K562 (cell line): ENCODE data around the gene ITPR3. TPM values are rescaled to one million over a fixed set of nuclear protein-coding genes. Genes with fewer than 3 reads are reported as not detected.

Source experiments
- ATAC-seq: fragments of 200-7000 bp; cut with Tn5 transposase; 3 replicates; pipeline ENCODE4 v1.9.1; 2020; ENCODE audit warnings: moderate library complexity
- BruUV-seq: library from RNA; stranded (reverse); fragments of 400-500 nt; replicated peaks from 2 replicates; lab custom pipeline; 2021; lab: Mats Ljungman, UMichigan
- CTCF ChIA-PET: fragments of 300-600 bp; formaldehyde crosslinking; extraction: SDS; loops from one replicate; lab custom pipeline; 2021; ENCODE audit warnings: low intra/inter-chr PET ratio; lab: Yijun Ruan, JAX
- POLR2A ChIA-PET: fragments of 300-600, 350-650 bp; sonication (Branson Sonifier 250); formaldehyde crosslinking; extraction: SDS; loops from one replicate; lab custom pipeline; 2021; ENCODE audit warnings: antibody characterized with exemption, inconsistent platforms; lab: Yijun Ruan, JAX
- DNase-seq, 4 experiments: peaks; one replicate each; pipeline versions ENCODE4 v3.0.0 to v3.0.0-alpha.2; 2011 to 2018; ENCODE audit warnings: low spot score in 3 of 4, mixed read lengths in 3 of 4; ENCODE audit errors: extremely low read depth in 1 of 4
- FAIRE-seq: peaks from 2 replicates; lab custom pipeline; 2011; peaks lifted over from hg19 to GRCh38; lab: Jason Lieb, UNC
- H2AFZ ChIP-seq: 2 replicates; pipeline ENCODE4 v1.6.0; 2011; ENCODE audit warnings: low read depth, low read length, control low read depth, inconsistent platforms
- H3K27ac ChIP-seq: fragments of 200-600 bp; 3 replicates; pipeline ENCODE4 v1.8.0; 2011; ENCODE audit warnings: low read depth, mild to moderate bottlenecking, control low read depth, inconsistent platforms, low read length, moderate library complexity, mixed read lengths; ENCODE audit errors: extremely low read depth
- H3K27me3 ChIP-seq, 2 experiments: fragments of 300-600 bp in 1 of 2; 2 replicates in 1 of 2; 3 replicates in 1 of 2; pipeline versions ENCODE4 v1.6.0 to v1.8.0; 2011; ENCODE audit warnings: inconsistent platforms in 2 of 2, low read length in 2 of 2, mild to moderate bottlenecking in 1 of 2, mixed read lengths in 1 of 2, moderate library complexity in 1 of 2; ENCODE audit not compliant: control insufficient read depth in 2 of 2, insufficient read depth in 2 of 2
- H3K36me3 ChIP-seq: fragments of 300-600 bp; 3 replicates; pipeline ENCODE4 v1.8.0; 2011; ENCODE audit warnings: mild to moderate bottlenecking, low read length, inconsistent platforms; ENCODE audit not compliant: control insufficient read depth, insufficient read depth
- H3K4me1 ChIP-seq, 2 experiments: fragments of 200-600 bp in 1 of 2; replicated peaks in 1 of 2; 2 replicates in 1 of 2; 3 replicates in 1 of 2; pipeline versions ENCODE4 v1.5.1 to v1.8.0; 2011; ENCODE audit warnings: inconsistent platforms in 2 of 2, low read length in 2 of 2, mild to moderate bottlenecking in 1 of 2, mixed read lengths in 1 of 2, moderate library complexity in 1 of 2; ENCODE audit not compliant: control insufficient read depth in 2 of 2, insufficient read depth in 2 of 2
- H3K4me2 ChIP-seq: 2 replicates; pipeline ENCODE4 v1.6.1; 2011; ENCODE audit warnings: low read length, control low read depth, inconsistent platforms, mixed read lengths; ENCODE audit not compliant: insufficient read depth
- H3K4me3 ChIP-seq: fragments of 200-600 bp; sonication (generic), shearing (Covaris generic); 2 replicates; pipeline ENCODE4 v1.5.1; 2016; ENCODE audit warnings: control low read depth, inconsistent platforms
- H3K79me2 ChIP-seq: fragments of 200-600 bp; 3 replicates; pipeline ENCODE4 v1.8.0; 2011; ENCODE audit warnings: low read length, inconsistent platforms; ENCODE audit not compliant: control insufficient read depth, insufficient read depth
- H3K9ac ChIP-seq, 2 experiments: 2 replicates each; pipeline versions ENCODE4 v1.6.0 to v1.6.1; 2011; ENCODE audit warnings: low read depth in 2 of 2, low read length in 2 of 2, control low read depth in 1 of 2, inconsistent platforms in 1 of 2, mild to moderate bottlenecking in 1 of 2, mixed read lengths in 1 of 2; ENCODE audit not compliant: insufficient read depth in 1 of 2
- H3K9me1 ChIP-seq: one replicate; pipeline ENCODE4 v1.6.0; 2011; ENCODE audit warnings: inconsistent platforms, mild to moderate bottlenecking, low read length, moderate library complexity; ENCODE audit not compliant: control insufficient read depth, insufficient read depth
- H3K9me3 ChIP-seq: replicated peaks from 2 replicates; pipeline ENCODE4 v1.5.1; 2011; ENCODE audit warnings: low read depth, low read length, inconsistent platforms; ENCODE audit not compliant: control insufficient read depth, insufficient read depth
- H4K20me1 ChIP-seq: replicated peaks from 2 replicates; pipeline ENCODE4 v1.6.1; 2011; ENCODE audit warnings: low read length, inconsistent platforms, mixed read lengths; ENCODE audit not compliant: control insufficient read depth, insufficient read depth
- BMI1 ChIP-seq: fragments of 150-350 bp; IDR thresholded peaks from 2 replicates; pipeline ENCODE4 v1.6.1; 2014; ENCODE audit warnings: low read length
- CHD1 ChIP-seq: fragments of 200-600 bp; sonication (generic); IDR thresholded peaks from one replicate; pipeline ENCODE4 v1.6.1; 2012; ENCODE audit warnings: mild to moderate bottlenecking, moderate library complexity, low read length, inconsistent platforms
- CXXC5 ChIP-seq: fragments of 250-450 bp; sonication (Bioruptor Pico); IDR thresholded peaks from 2 replicates; pipeline ENCODE4 v1.8.0; 2022; ENCODE audit warnings: inconsistent platforms, mild to moderate bottlenecking, moderate library complexity
- ELF1 ChIP-seq: fragments of 200-800 bp; sonication (Bioruptor generic); IDR thresholded peaks from 2 replicates; pipeline ENCODE4 v1.6.1; 2016; ENCODE audit warnings: missing genetic modification characterization, missing compliant biosample characterization
- MEF2A ChIP-seq: IDR thresholded peaks from 2 replicates; pipeline ENCODE4 v1.6.1; 2011; ENCODE audit warnings: low read depth, mild to moderate bottlenecking, low read length, moderate library complexity; ENCODE audit not compliant: control insufficient read depth
- MYNN ChIP-seq, 2 experiments: sonication (generic); formaldehyde crosslinking in 1 of 2; IDR thresholded peaks; 2 replicates each; pipeline versions ENCODE4 v1.5.0 to v1.6.1; 2016 to 2020; ENCODE audit warnings: antibody characterized with exemption in 1 of 2, missing genetic modification reagents in 1 of 2
- NR2F6 ChIP-seq: fragments of 450-650 bp; formaldehyde crosslinking; IDR thresholded peaks from 2 replicates; pipeline ENCODE4 v1.4.0; 2020; ENCODE audit warnings: mild to moderate bottlenecking
- NRF1 ChIP-seq, 2 experiments: fragments of 450-650 bp; IDR thresholded peaks in 1 of 2; conservative IDR thresholded peaks in 1 of 2; 2 replicates each; pipeline ENCODE4 v1.6.1; 2014; ENCODE audit warnings: mild to moderate bottlenecking in 2 of 2
- POLR3A ChIP-seq: IDR thresholded peaks from 2 replicates; pipeline ENCODE4 v1.6.1; 2011; ENCODE audit warnings: borderline replicate concordance, mild to moderate bottlenecking, moderate library complexity; ENCODE audit not compliant: insufficient read length, insufficient read depth; ENCODE audit errors: extremely low read depth
- PTRF ChIP-seq: fragments of 450-650 bp; IDR thresholded peaks from 2 replicates; pipeline ENCODE4 v1.6.1; 2016; ENCODE audit warnings: mild to moderate bottlenecking, missing genetic modification characterization, missing compliant biosample characterization
- RB1 ChIP-seq: fragments of 450-650 bp; IDR thresholded peaks from 2 replicates; pipeline ENCODE4 v1.6.1; 2017; ENCODE audit warnings: low read depth, mild to moderate bottlenecking
- RBM15 ChIP-seq: fragments of 200-400 bp; formaldehyde crosslinking; IDR thresholded peaks from 2 replicates; pipeline ENCODE4 v1.6.1; 2018; ENCODE audit warnings: mild to moderate bottlenecking, low read length, moderate library complexity; ENCODE audit not compliant: insufficient read depth
- SMARCA4 ChIP-seq: fragments of 450-650 bp; IDR thresholded peaks from 2 replicates; pipeline ENCODE4 v1.6.1; 2016
- SMC3 ChIP-seq: conservative IDR thresholded peaks from 2 replicates; pipeline ENCODE4 v1.6.1; 2011; ENCODE audit warnings: low read depth, low read length, improper control_type of control experiment; ENCODE audit not compliant: insufficient read depth
- SREBF2 ChIP-seq: sonication (generic); formaldehyde crosslinking; IDR thresholded peaks from 2 replicates; pipeline ENCODE4 v1.4.0; 2020; ENCODE audit warnings: mild to moderate bottlenecking, missing genetic modification reagents
- TOE1 ChIP-seq, 2 experiments: fragments of 450-650 bp in 1 of 2; sonication (generic) in 1 of 2; formaldehyde crosslinking in 1 of 2; IDR thresholded peaks; 2 replicates each; pipeline versions ENCODE4 v1.7.1 to v1.8.0; 2016 to 2022; ENCODE audit warnings: borderline replicate concordance in 2 of 2, mild to moderate bottlenecking in 2 of 2, antibody characterized with exemption in 1 of 2, inconsistent platforms in 1 of 2, low read depth in 1 of 2, missing genetic modification reagents in 1 of 2, moderate library complexity in 1 of 2
- WGBS: fragments of 100-300 bp; shearing (Covaris generic); methylation state at CpG from one replicate; pipeline ENCODE4 v1.1.6; 2016; ENCODE audit warnings: low coverage, mixed read lengths; ENCODE audit not compliant: insufficient coverage; ENCODE audit errors: missing lambda C conversion rate; 5-methylcytosine and 5-hydroxymethylcytosine counted together
- in situ Hi-C: fragments of 300-500 bp; cut with MboI; formaldehyde crosslinking; loops from 4 replicates; pipeline ENCODE4 v1.15.0; 2018; ENCODE audit warnings: inconsistent platforms, mixed read lengths
- intact Hi-C: fragments of 100-400 bp; cut with micrococcal nuclease; formaldehyde crosslinking; loops from 2 replicates; pipeline ENCODE4 v1.14.2; 2022
- polyA plus RNA-seq, 8 experiments: library from polyadenylated mRNA; depleted of rRNA in 4 of 8; stranded (reverse) in 5 of 8; unstranded in 3 of 8; fragments of >200 nt; fragmentation: Nextera tagmentation in 2 of 8; fragmentation: Illumina TruSeq in 1 of 8; extraction: Ambion mirVana in 2 of 8; extraction: Trizol in 1 of 8; gene quantifications; 2 replicates each; pipeline versions ENCODE4 v1.2.1 to v1.2.3, GENCODE V29; 2011 to 2014; ENCODE audit warnings: inconsistent platforms in 1 of 8, missing spikeins in 1 of 8
- total RNA-seq, 7 experiments: library from RNA; depleted of rRNA in 6 of 7; stranded (reverse); fragments of >200 nt in 6 of 7; fragmentation: Illumina TruSeq in 2 of 7; extraction: Trizol in 2 of 7; gene quantifications; 2 replicates each; pipeline versions ENCODE4 v1.2.1 to v1.2.3, GENCODE V29; 2011 to 2021; ENCODE audit warnings: low replicate concordance in 1 of 7
- TF ChIP-seq, protein P1 (sequence below): fragments of 450-650 bp; IDR thresholded peaks from 2 replicates; pipeline ENCODE4 v1.6.1; 2016; ENCODE audit warnings: antibody characterized with exemption
- TF ChIP-seq, protein P2 (sequence below): fragments of 450-650 bp; conservative IDR thresholded peaks from 2 replicates; pipeline ENCODE4 v1.6.1; 2016; ENCODE audit warnings: missing genetic modification characterization, low read depth, mild to moderate bottlenecking, control low read depth, missing compliant biosample characterization

The ITPR3 gene
- total and polyA plus RNA-seq, 9 of the 15 experiments (the other 6 are each of a cell fraction or from before 2014, with no cell fraction given), result 0.39 to 35.7 (median 13.2) TPM

DNA sequence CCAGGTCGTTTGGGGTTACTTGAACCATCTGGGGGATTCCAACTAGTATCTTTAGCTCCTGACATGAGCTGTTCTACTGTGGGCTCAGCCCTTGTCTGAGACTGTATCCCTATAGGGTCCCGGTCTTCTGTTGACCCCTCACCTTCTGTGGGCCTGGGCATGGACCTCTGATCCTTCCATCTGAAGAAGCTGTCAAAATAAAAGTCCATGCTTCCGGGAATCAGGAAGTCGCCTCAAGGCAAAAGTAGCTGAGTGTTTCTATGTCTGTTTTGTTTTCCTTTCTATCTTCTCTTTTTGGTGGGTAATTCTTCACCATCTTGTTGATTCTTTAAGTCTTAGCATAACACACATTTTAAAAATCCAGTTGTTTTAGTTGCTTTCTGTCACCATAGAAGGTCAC is 30.3 kb downstream of the ITPR3 start:
- WGBS, result 44% methylated on average over 4 of the region's 4 CpGs
- FAIRE-seq, result peak; percentile 55
- no TSS peak for BruUV-seq
- TF ChIP-seq POLR3A (no peak), NRF1 (conservative IDR thresholded peaks at IDR 0.05 in 1 of 2, IDR thresholded peaks at IDR 0.05 in 1 of 2) (no peak), MYNN (IDR thresholded peaks at IDR 0.05) (peak; percentile 99), MYNN (CRISPR knock-in tag; IDR thresholded peaks at IDR 0.05) (peak; percentile 86), SMARCA4 (no peak), NR2F6 (no peak), SMC3 (no peak), SREBF2 (CRISPR knock-in tag) (no peak), BMI1 (no peak), CXXC5 (CRISPR knock-in tag) (no peak), PTRF (tag) (no peak), RB1 (no peak), RBM15 (no peak), CHD1 (no peak), ELF1 (tag) (0 out of 2 replicates have a peak, but pooled peaks have one; percentile 26), MEF2A (no peak), TOE1 (IDR thresholded peaks at IDR 0.05; ENCODE audit: borderline replicate concordance) (no peak), TOE1 (CRISPR knock-in tag; IDR thresholded peaks at IDR 0.05; ENCODE audit: borderline replicate concordance, low read depth) (no peak)
- TF ChIP-seq, protein P1, sequence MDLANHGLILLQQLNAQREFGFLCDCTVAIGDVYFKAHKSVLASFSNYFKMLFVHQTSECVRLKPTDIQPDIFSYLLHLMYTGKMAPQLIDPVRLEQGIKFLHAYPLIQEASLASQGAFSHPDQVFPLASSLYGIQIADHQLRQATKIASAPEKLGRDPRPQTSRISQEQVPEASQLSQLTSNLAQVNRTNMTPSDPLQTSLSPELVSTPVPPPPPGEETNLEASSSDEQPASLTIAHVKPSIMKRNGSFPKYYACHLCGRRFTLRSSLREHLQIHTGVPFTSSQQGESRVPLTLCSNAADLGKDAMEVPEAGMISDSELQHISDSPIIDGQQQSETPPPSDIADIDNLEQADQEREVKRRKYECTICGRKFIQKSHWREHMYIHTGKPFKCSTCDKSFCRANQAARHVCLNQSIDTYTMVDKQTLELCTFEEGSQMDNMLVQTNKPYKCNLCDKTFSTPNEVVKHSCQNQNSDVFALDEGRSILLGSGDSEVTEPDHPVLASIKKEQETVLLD, result no peak
- TF ChIP-seq, protein P2, sequence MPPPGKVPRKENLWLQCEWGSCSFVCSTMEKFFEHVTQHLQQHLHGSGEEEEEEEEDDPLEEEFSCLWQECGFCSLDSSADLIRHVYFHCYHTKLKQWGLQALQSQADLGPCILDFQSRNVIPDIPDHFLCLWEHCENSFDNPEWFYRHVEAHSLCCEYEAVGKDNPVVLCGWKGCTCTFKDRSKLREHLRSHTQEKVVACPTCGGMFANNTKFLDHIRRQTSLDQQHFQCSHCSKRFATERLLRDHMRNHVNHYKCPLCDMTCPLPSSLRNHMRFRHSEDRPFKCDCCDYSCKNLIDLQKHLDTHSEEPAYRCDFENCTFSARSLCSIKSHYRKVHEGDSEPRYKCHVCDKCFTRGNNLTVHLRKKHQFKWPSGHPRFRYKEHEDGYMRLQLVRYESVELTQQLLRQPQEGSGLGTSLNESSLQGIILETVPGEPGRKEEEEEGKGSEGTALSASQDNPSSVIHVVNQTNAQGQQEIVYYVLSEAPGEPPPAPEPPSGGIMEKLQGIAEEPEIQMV (tag), result no peak

More for the DNA sequence above, 30.3 kb downstream of the ITPR3 start:
- no peaks in the 10 kb centered on the region for H3K9me1 ChIP-seq
- DNase-seq (no peak), ATAC-seq (no peak)
- no peaks in the 10 kb centered on the region for H3K27me3 ChIP-seq
- H3K27ac ChIP-seq, result no peak overlapping the region
- intact Hi-C loops, result no loop called here
- no peak overlapping the region for H2AFZ ChIP-seq
- POLR2A ChIA-PET, result interaction anchor here (0.5 to 1.0 kb wide), 4 partner anchors 25 to 354 kb away, joined by 3 to 4 read pairs (median 3); no protein-coding TSS in a partner anchor
- peaks cover 11% of the 10 kb centered on the region; the same call in 1 of the 2 replicates for H4K20me1 ChIP-seq
- no peaks in the 10 kb centered on the region for H3K9me3 ChIP-seq
- peaks cover 36% of the 10 kb centered on the region; the same call in 2 of the 3 replicates for H3K36me3 ChIP-seq
- in situ Hi-C loops, result no loop called here
- CTCF ChIA-PET, result no interaction called here
- H3K4me1 ChIP-seq, result no peaks in the 10 kb centered on the region; a peak in 1 of 5 replicates
- H3K4me2 ChIP-seq, result no peak overlapping the region
- no peak overlapping the region; a peak in 1 of 4 replicates for H3K9ac ChIP-seq
- H3K79me2 ChIP-seq, result peaks cover 4% of the 10 kb centered on the region; the same call in 1 of the 3 replicates
- no peak overlapping the region for H3K4me3 ChIP-seq
